Right lobe of liver (tissue), 4 donors: Measurements from ENCODE around the gene MPP2.
"Not testable (repeated sequence)": the region's sequence is repeated elsewhere in the genome, so short reads cannot be mapped to it uniquely, and the experiment has no call there.

Experiments
- CTCF ChIP-seq, 4 donors: fragments of 200-600 bp in 3 of 4; fragments of 450-650 bp in 1 of 4; IDR thresholded peaks; one replicate each; pipeline versions ENCODE4 v1.5.1 to v1.8.0; 2016 to 2022; ENCODE audit warnings: antibody characterized with exemption in 4 of 4, mild to moderate bottlenecking in 2 of 4
- POLR2A ChIP-seq: fragments of 450-650 bp; IDR thresholded peaks from one replicate; pipeline ENCODE4 v1.6.1; 2017; ENCODE audit warnings: antibody characterized with exemption, mild to moderate bottlenecking
- donor health status: DM: no; HTN: no; CAD: no.
- donor health status: DM: no; HTN: no; CAD: no.
- donor health status: DM: no; HTN: yes; CAD: no.

GRCh38 chr17:43842091-43842974 lies 65.0 kb downstream of the MPP2 start:
- not testable (repeated sequence) for TF ChIP-seq CTCF (IDR thresholded peaks at IDR 0.05); POLR2A
